Gastroesophageal sphincter (tissue), 4 donors: ENCODE results near the gene ECHS1. TPM values are rescaled to one million over a fixed set of nuclear protein-coding genes. Genes with fewer than 3 reads are reported as not detected.

ENCODE experiments used
- ATAC-seq: fragments of 150-250 bp; one replicate; pipeline ENCODE4 v1.9.1; 2016; ENCODE audit warnings: mild to moderate bottlenecking, moderate library complexity
- H3K27ac ChIP-seq, 4 donors: fragments of 200-600 bp; sonication (generic) in 3 of 4; 1 replicate in 3 of 4; 2 replicates in 1 of 4; pipeline ENCODE4 v1.5.1; 2016 to 2019
- H3K27me3 ChIP-seq: fragments of 200-600 bp; sonication (generic); one replicate; pipeline ENCODE4 v1.5.1; 2019
- H3K36me3 ChIP-seq, 2 donors: fragments of 200-600 bp; sonication (generic); one replicate each; pipeline ENCODE4 v1.5.1; 2019; ENCODE audit warnings: control low read depth in 1 of 2
- H3K4me1 ChIP-seq, 3 donors: fragments of 200-600 bp; sonication (generic); 1 replicate in 2 of 3; 2 replicates in 1 of 3; pipeline ENCODE4 v1.5.1; 2016 to 2019; ENCODE audit warnings: control low read depth in 2 of 3
- H3K4me3 ChIP-seq, 2 donors: fragments of 200-600 bp; sonication (generic); one replicate each; pipeline ENCODE4 v1.5.1; 2019; ENCODE audit warnings: mild to moderate bottlenecking in 1 of 2, moderate library complexity in 1 of 2
- H3K9me3 ChIP-seq, 3 donors: fragments of 200-600 bp; sonication (generic); one replicate each; pipeline ENCODE4 v1.5.1; 2017 to 2019; ENCODE audit warnings: control low read depth in 2 of 3
- EP300 ChIP-seq: sonication (generic); formaldehyde crosslinking; IDR thresholded peaks from one replicate; pipeline ENCODE4 v1.6.1; 2017; ENCODE audit warnings: antibody characterized with exemption, mild to moderate bottlenecking
- POLR2A ChIP-seq, 2 donors: fragments of 450-650 bp; IDR thresholded peaks; one replicate each; pipeline ENCODE4 v1.6.1; 2017; ENCODE audit warnings: antibody characterized with exemption in 2 of 2, mild to moderate bottlenecking in 2 of 2, moderate library complexity in 1 of 2
- POLR2AphosphoS5 ChIP-seq: sonication (generic); formaldehyde crosslinking; IDR thresholded peaks from one replicate; pipeline ENCODE4 v1.6.1; 2017; ENCODE audit warnings: antibody characterized with exemption
- WGBS, 2 donors: methylation state at CpG; one replicate each; pipeline ENCODE4 v1.1.5; 2018; ENCODE audit warnings: low coverage in 1 of 2; 5-methylcytosine and 5-hydroxymethylcytosine counted together
- total RNA-seq, 4 donors: library from RNA; depleted of rRNA; stranded (reverse); fragments of >200 nt; gene quantifications; one replicate each; pipeline ENCODE4 v1.1.0, GENCODE V29; 2016
- TF ChIP-seq, protein P1 (sequence below), 4 experiments: fragments of 200-600 bp in 2 of 4; fragments of 450-650 bp in 2 of 4; sonication (generic) in 1 of 4; IDR thresholded peaks; one replicate each; pipeline ENCODE4 v1.5.1; 2017 to 2019; ENCODE audit warnings: antibody characterized with exemption in 4 of 4, mild to moderate bottlenecking in 2 of 4, moderate library complexity in 2 of 4

Gene ECHS1
- total RNA-seq, 4 donors from 2014 or later: 67.7 to 81.8 (median 72.4) TPM

DNA sequence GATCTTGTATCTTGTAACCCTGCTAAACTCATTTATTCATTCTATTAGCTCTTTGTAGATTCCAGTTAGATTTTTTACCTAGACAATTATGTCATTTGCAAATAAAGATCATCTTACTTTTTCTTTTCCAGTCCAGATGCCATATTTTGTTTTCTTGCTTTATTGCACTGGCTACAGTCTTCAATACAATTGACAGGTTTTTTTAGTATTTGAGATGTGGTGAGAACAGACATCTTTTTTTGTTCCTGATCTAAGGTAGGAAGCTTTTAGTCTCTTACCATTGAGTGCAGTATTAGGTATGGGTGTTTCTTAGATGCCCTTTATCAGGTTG lies 39.2 kb upstream of the ECHS1 start:
- peaks cover 0 to 28% (median 0%) of the 10 kb centered on the region in 3 donors for H3K9me3 ChIP-seq
- ATAC-seq: no peak
- no peak overlapping the region for H3K27ac ChIP-seq
- peaks cover 0 to 85% of the 10 kb centered on the region in 2 donors for H3K36me3 ChIP-seq
- H3K27me3 ChIP-seq: no peaks in the 10 kb centered on the region
- TF ChIP-seq, protein P1, sequence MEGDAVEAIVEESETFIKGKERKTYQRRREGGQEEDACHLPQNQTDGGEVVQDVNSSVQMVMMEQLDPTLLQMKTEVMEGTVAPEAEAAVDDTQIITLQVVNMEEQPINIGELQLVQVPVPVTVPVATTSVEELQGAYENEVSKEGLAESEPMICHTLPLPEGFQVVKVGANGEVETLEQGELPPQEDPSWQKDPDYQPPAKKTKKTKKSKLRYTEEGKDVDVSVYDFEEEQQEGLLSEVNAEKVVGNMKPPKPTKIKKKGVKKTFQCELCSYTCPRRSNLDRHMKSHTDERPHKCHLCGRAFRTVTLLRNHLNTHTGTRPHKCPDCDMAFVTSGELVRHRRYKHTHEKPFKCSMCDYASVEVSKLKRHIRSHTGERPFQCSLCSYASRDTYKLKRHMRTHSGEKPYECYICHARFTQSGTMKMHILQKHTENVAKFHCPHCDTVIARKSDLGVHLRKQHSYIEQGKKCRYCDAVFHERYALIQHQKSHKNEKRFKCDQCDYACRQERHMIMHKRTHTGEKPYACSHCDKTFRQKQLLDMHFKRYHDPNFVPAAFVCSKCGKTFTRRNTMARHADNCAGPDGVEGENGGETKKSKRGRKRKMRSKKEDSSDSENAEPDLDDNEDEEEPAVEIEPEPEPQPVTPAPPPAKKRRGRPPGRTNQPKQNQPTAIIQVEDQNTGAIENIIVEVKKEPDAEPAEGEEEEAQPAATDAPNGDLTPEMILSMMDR (IDR thresholded peaks at IDR 0.05): no peak
- TF ChIP-seq POLR2A (IDR thresholded peaks at IDR 0.05) (no peak), POLR2AphosphoS5 (no peak), EP300 (no peak)
- no peaks in the 10 kb centered on the region for H3K4me1 ChIP-seq
- no peak overlapping the region for H3K4me3 ChIP-seq

DNA sequence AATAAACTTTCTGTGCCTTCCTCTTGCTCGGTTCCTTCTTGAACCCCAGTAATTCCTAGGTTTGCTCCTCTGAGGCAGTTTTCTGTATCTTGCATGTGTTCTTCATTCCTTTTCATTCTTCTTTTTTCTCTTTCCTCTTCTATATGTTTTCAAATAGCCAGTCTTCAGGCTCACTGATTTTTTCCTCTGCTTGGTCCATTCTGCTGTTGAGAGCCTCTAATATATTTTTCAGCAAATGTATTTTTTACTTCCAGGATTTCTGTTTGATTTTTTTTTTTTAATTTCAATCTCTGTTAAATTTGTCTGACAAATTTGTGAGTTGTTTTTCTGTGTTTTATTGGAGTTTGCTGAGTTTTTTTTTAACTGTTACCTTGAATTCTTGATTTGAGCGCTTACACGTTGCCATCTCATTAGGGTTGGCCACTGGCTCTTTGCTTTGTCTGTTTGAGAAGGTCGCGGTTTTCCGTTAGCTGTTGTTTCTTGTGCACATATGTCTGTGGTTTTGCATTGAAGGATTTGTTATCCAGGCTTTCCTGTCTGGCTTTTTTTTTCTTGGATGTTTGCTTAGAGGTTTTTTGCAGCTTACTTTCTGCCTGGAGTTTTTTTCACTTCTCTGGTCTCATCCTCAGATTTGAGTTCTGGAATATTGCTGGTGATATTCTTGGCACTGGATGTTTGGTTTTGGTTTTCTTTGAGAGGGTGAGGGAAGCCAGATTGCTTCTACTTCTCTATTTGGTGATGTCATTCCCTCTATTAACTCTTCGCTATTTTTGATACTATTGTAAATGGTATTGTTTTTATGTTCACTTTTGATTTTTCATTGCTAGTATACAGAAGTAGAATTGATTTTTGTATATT lies 38.6 kb upstream of the ECHS1 start:
- Histone ChIP-seq H3K36me3 (peaks cover 0 to 91% of the 10 kb centered on the region in 2 donors), H3K27me3 (no peaks in the 10 kb centered on the region), H3K4me1 (no peaks in the 10 kb centered on the region), H3K4me3 (no peak overlapping the region), H3K9me3 (peaks cover 0 to 28% (median 0%) of the 10 kb centered on the region in 3 donors), H3K27ac (no peak overlapping the region)
- WGBS, 2 donors: 99 to 100% methylated on average over 2 to 6 of the region's 7 CpGs
- TF ChIP-seq EP300: no peak
- no peak for ATAC-seq

DNA sequence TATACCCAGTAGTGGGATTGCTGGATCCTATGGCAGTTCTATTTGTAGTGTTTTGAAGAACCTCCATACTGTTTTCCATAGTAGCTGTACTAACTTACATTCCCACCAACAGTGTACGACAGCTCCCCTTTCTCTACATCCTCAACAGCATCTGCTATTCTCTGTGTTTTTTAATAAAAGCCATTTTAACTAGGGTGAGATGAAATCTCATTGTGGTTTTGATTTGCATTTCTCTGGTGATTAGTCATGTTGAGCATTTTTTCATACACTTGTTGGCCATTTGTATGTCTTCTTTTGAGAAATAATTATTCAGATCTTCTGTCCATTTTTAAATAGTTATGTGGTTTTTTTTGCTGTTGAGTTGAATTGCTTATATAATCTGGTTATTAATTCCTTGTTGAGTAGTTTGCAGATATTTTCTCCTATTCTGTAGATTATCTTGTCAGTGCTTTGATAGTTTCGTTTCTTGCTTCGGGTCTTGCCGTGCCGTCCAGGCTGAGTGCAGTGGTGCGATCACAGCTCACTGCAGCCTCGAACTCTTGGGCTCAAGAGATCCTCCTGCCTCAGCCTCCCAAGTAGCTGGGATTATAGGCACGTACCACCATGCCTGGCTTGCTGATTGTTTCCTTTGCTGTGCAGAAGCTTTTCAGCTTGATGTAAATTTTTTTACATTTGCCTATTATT lies 32.8 kb upstream of the ECHS1 start:
- Histone ChIP-seq H3K27ac (no peak overlapping the region), H3K4me1 (no peaks in the 10 kb centered on the region), H3K4me3 (no peak overlapping the region), H3K9me3 (peaks cover 0 to 10% (median 0%) of the 10 kb centered on the region in 3 donors), H3K27me3 (no peaks in the 10 kb centered on the region), H3K36me3 (peaks cover 0 to 97% of the 10 kb centered on the region in 2 donors)
- TF ChIP-seq POLR2AphosphoS5 (no peak), POLR2A (IDR thresholded peaks at IDR 0.05) (no peak)
- TF ChIP-seq, protein P1 (IDR thresholded peaks at IDR 0.05): no peak
- ATAC-seq: no peak
- 94 to 97% methylated on average over 3 to 8 of the region's 8 CpGs for WGBS, 2 donors

DNA sequence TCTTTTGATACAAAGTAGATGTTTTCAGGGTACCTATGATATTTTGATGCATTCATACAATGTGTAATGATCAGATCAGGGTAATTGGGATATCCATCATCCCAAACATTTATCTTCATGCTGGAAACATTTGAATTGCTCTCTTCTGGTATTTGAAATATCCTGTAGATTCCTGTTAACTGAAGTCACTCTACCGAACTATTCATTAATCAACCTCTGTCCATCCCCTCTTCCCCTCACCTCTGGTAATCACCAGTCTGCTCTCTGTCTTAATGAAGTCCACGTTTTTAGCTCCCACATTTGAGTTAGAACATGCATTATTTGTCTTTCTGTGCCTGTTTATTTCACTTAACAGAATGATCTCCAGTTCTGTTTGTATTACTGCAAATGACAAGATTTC lies 32.1 kb upstream of the ECHS1 start:
- peaks cover 0 to 3% (median 0%) of the 10 kb centered on the region in 3 donors for H3K9me3 ChIP-seq
- no peak overlapping the region for H3K27ac ChIP-seq
- 59% methylated on average over 2 of the region's 2 CpGs for WGBS, 2 donors
- no peak for ATAC-seq
- TF ChIP-seq POLR2A (IDR thresholded peaks at IDR 0.05): no peak
- H3K4me3 ChIP-seq: no peak overlapping the region
- no peaks in the 10 kb centered on the region for H3K27me3 ChIP-seq
- H3K4me1 ChIP-seq: no peaks in the 10 kb centered on the region
- H3K36me3 ChIP-seq: peaks cover 0 to 97% of the 10 kb centered on the region in 2 donors

DNA sequence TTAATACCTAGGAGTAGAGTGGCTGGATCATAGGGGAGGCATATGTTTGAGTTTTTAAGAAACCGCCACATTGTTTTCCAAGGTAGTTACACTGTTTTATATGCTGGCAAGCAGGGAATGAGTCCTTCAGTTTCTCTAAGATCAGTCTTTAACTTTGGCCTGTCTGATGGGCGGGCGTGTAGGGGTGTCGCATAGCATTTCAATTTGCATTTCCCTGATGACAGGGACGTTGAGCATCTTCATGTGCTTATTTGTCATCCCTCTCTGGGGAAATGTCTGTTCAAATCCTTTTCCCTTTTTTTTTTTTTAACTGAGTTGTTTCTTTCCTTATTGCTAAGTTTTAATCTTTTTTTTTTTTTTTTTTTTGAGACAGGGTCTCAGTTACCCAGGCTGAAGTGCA lies 30.6 kb upstream of the ECHS1 start:
- no peaks in the 10 kb centered on the region for H3K4me1 ChIP-seq
- H3K36me3 ChIP-seq: peaks cover 0 to 97% of the 10 kb centered on the region in 2 donors
- WGBS, 2 donors: 89 to 90% methylated on average over 5 of the region's 5 CpGs
- no peak for TF ChIP-seq POLR2A (IDR thresholded peaks at IDR 0.05)
- no peaks in the 10 kb centered on the region for H3K27me3 ChIP-seq
- no peak overlapping the region for H3K27ac ChIP-seq
- H3K4me3 ChIP-seq: no peak overlapping the region
- no peak for ATAC-seq
- H3K9me3 ChIP-seq: no peaks in the 10 kb centered on the region

DNA sequence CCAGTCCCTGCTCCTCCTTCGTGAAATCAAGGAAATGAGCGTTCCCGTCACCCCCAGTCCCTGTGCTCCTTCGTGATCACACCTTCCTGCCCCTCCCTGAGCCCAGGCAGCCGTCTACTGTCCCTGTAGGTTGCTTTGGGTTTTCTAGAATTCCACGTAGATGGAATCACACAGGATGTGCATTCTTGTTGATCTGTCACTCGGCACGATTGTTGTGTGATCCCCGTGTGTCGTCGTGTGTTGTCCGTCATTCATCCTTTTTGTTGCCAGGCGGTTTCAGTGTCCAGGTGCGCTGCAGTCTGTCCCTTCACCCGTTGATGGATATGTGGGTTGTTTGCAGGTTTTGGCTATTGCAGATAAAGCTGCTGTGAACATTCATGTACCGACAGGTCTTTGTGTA lies 30.2 kb upstream of the ECHS1 start:
- ATAC-seq: no peak
- H3K27me3 ChIP-seq: no peaks in the 10 kb centered on the region
- no peak overlapping the region for H3K4me3 ChIP-seq
- H3K4me1 ChIP-seq: no peaks in the 10 kb centered on the region
- H3K9me3 ChIP-seq: no peaks in the 10 kb centered on the region
- no peak overlapping the region for H3K27ac ChIP-seq
- H3K36me3 ChIP-seq: peaks cover 0 to 97% of the 10 kb centered on the region in 2 donors
- TF ChIP-seq, protein P1 (IDR thresholded peaks at IDR 0.05): no peak
- TF ChIP-seq EP300 (no peak), POLR2A (IDR thresholded peaks at IDR 0.05) (no peak), POLR2AphosphoS5 (no peak)
- 67 to 91% methylated on average over 6 to 14 of the region's 16 CpGs for WGBS, 2 donors
